H1 (cell line): ENCODE measurements around the gene ITGA11. TPM values are rescaled to one million over a fixed set of nuclear protein-coding genes. Genes with fewer than 3 reads are reported as not detected.

Experiments
- CTCF ChIA-PET: fragments of 300-600 bp; sonication (Branson Sonifier 250); formaldehyde crosslinking; loops from one replicate; lab custom pipeline; 2021; ENCODE audit not compliant: partially characterized antibody; lab: Charles Lee
- POLR2A ChIA-PET: fragments of 300-600 bp; sonication (Branson Sonifier 250); formaldehyde crosslinking; loops from one replicate; lab custom pipeline; 2021; ENCODE audit warnings: inconsistent platforms; ENCODE audit not compliant: partially characterized antibody; lab: Charles Lee
- DNase-seq, 2 experiments: peaks; one replicate each; pipeline versions ENCODE4 v3.0.0 to v3.0.0-alpha.2; 2010 to 2022; ENCODE audit warnings: low spot score in 2 of 2, low read depth in 1 of 2, mixed read lengths in 1 of 2
- FAIRE-seq: peaks from 2 replicates; lab custom pipeline; 2011; peaks lifted over from hg19 to GRCh38; lab: Jason Lieb, UNC
- H2AFZ ChIP-seq: 2 replicates; pipeline ENCODE4 v1.8.1; 2012; ENCODE audit warnings: low read length, inconsistent platforms
- H2AK5ac ChIP-seq: 2 replicates; pipeline ENCODE4 v1.6.1; 2013; ENCODE audit warnings: low read depth, low read length
- H2BK120ac ChIP-seq: replicated peaks from 2 replicates; pipeline ENCODE3; 2013; ENCODE audit warnings: low read depth, low read length, inconsistent platforms
- H2BK12ac ChIP-seq: 2 replicates; pipeline ENCODE4 v1.6.1; 2013; ENCODE audit warnings: low read depth, low read length
- H2BK15ac ChIP-seq: 2 replicates; pipeline ENCODE4 v1.6.1; 2013; ENCODE audit warnings: low read length
- H2BK20ac ChIP-seq: 2 replicates; pipeline ENCODE4 v1.6.1; 2013; ENCODE audit warnings: low read length
- H2BK5ac ChIP-seq: 2 replicates; pipeline ENCODE4 v1.6.1; 2013; ENCODE audit warnings: low read depth, low read length
- H3K14ac ChIP-seq: 2 replicates; pipeline ENCODE4 v1.6.1; 2013; ENCODE audit warnings: inconsistent platforms; ENCODE audit not compliant: insufficient read length
- H3K18ac ChIP-seq: 2 replicates; pipeline ENCODE4 v1.6.1; 2013; ENCODE audit warnings: low read length; ENCODE audit errors: extremely low read depth
- H3K23ac ChIP-seq: 2 replicates; pipeline ENCODE4 v1.6.1; 2013; ENCODE audit warnings: inconsistent platforms; ENCODE audit not compliant: insufficient read length
- H3K23me2 ChIP-seq: 2 replicates; pipeline ENCODE4 v1.6.1; 2013; ENCODE audit warnings: low read depth, low read length
- H3K27ac ChIP-seq: 2 replicates; pipeline ENCODE4 v1.6.1; 2011; ENCODE audit warnings: low read depth, low read length, inconsistent platforms
- H3K27me3 ChIP-seq, 4 experiments: replicated peaks in 1 of 4; 1 replicate in 1 of 4; 2 replicates in 3 of 4; pipeline versions ENCODE4 v1.6.1 to v1.8.1; 2011 to 2013; ENCODE audit warnings: low read length in 3 of 4, mild to moderate bottlenecking in 3 of 4, inconsistent platforms in 2 of 4, mixed read lengths in 2 of 4, moderate library complexity in 1 of 4; ENCODE audit not compliant: control insufficient read depth in 3 of 4, insufficient read depth in 3 of 4; ENCODE audit errors: extremely low read depth in 1 of 4
- H3K36me3 ChIP-seq, 4 experiments: 2 replicates each; pipeline versions ENCODE4 v1.6.1 to v1.8.1; 2011 to 2013; ENCODE audit warnings: mild to moderate bottlenecking in 4 of 4, low read length in 3 of 4, moderate library complexity in 2 of 4, control low read depth in 1 of 4, inconsistent platforms in 1 of 4; ENCODE audit not compliant: insufficient read depth in 4 of 4, control insufficient read depth in 2 of 4
- H3K4ac ChIP-seq: replicated peaks from 2 replicates; pipeline ENCODE3; 2013; ENCODE audit warnings: low read length, low read depth, mixed read lengths, inconsistent platforms; ENCODE audit not compliant: insufficient read length
- H3K4me1 ChIP-seq, 4 experiments: replicated peaks in 1 of 4; 1 replicate in 1 of 4; 2 replicates in 3 of 4; pipeline versions ENCODE4 v1.6.1 to v1.8.1; 2011 to 2013; ENCODE audit warnings: low read length in 3 of 4, inconsistent platforms in 2 of 4, mixed read lengths in 1 of 4; ENCODE audit not compliant: insufficient read depth in 4 of 4, control insufficient read depth in 3 of 4
- H3K4me2 ChIP-seq, 2 experiments: 2 replicates each; pipeline versions ENCODE4 v1.6.1 to v1.8.1; 2011 to 2013; ENCODE audit warnings: low read depth in 2 of 2, low read length in 2 of 2, control low read depth in 1 of 2, inconsistent platforms in 1 of 2, mild to moderate bottlenecking in 1 of 2; ENCODE audit not compliant: insufficient read depth in 1 of 2
- H3K4me3 ChIP-seq, 4 experiments: fragments of 200-600, 300-600 bp in 1 of 4; sonication (generic), shearing (Covaris generic), sonication (Bioruptor Twin) in 1 of 4; 2 replicates each; pipeline versions ENCODE4 v1.5.1 to v1.8.1; 2011 to 2016; ENCODE audit warnings: low read length in 4 of 4, low read depth in 3 of 4, control low read depth in 2 of 4, inconsistent platforms in 2 of 4, mild to moderate bottlenecking in 2 of 4, mixed read lengths in 1 of 4, moderate library complexity in 1 of 4; ENCODE audit not compliant: insufficient read depth in 2 of 4; ENCODE audit errors: extremely low read depth in 1 of 4
- H3K56ac ChIP-seq: replicated peaks from 2 replicates; pipeline ENCODE3; 2013; ENCODE audit warnings: low read depth, mild to moderate bottlenecking, mixed read lengths, low read length, inconsistent platforms; ENCODE audit not compliant: insufficient read length
- H3K79me1 ChIP-seq: 2 replicates; pipeline ENCODE4 v1.6.1; 2013; ENCODE audit warnings: low read depth, low read length, control low read depth
- H3K79me2 ChIP-seq, 2 experiments: 2 replicates each; pipeline versions ENCODE4 v1.6.1 to v1.8.1; 2012 to 2013; ENCODE audit warnings: low read length in 2 of 2, mild to moderate bottlenecking in 2 of 2, inconsistent platforms in 1 of 2; ENCODE audit not compliant: insufficient read depth in 2 of 2, control insufficient read depth in 1 of 2
- H3K9ac ChIP-seq, 4 experiments: replicated peaks in 1 of 4; 1 replicate in 1 of 4; 2 replicates in 3 of 4; pipeline versions ENCODE4 v1.6.1 to v1.8.1; 2011 to 2013; ENCODE audit warnings: low read depth in 3 of 4, low read length in 3 of 4, control low read depth in 2 of 4, mild to moderate bottlenecking in 2 of 4, moderate library complexity in 2 of 4, inconsistent platforms in 1 of 4; ENCODE audit errors: extremely low read depth in 1 of 4
- H3K9me3 ChIP-seq, 2 experiments: 2 replicates each; pipeline versions ENCODE4 v1.6.1 to v1.8.1; 2012 to 2013; ENCODE audit warnings: mild to moderate bottlenecking in 2 of 2, moderate library complexity in 2 of 2, control low read depth in 1 of 2, inconsistent platforms in 1 of 2, low read depth in 1 of 2, low read length in 1 of 2, mixed read lengths in 1 of 2; ENCODE audit not compliant: insufficient read depth in 2 of 2
- H4K20me1 ChIP-seq, 2 experiments: replicated peaks in 1 of 2; 2 replicates each; pipeline versions ENCODE3 to v1.8.1; 2011 to 2013; ENCODE audit warnings: inconsistent platforms in 2 of 2, low read length in 2 of 2, mild to moderate bottlenecking in 1 of 2; ENCODE audit not compliant: insufficient read depth in 2 of 2, control insufficient read depth in 1 of 2
- H4K5ac ChIP-seq: 2 replicates; pipeline ENCODE4 v1.6.1; 2013; ENCODE audit warnings: low read length, low read depth, mixed read lengths, inconsistent platforms; ENCODE audit not compliant: insufficient read length
- H4K8ac ChIP-seq: 2 replicates; pipeline ENCODE4 v1.8.0; 2013; ENCODE audit warnings: mild to moderate bottlenecking, moderate library complexity, low read length, inconsistent platforms; ENCODE audit not compliant: insufficient read depth; ENCODE audit errors: extremely low read depth
- H4K91ac ChIP-seq: replicated peaks from 2 replicates; pipeline ENCODE3; 2013; ENCODE audit warnings: low read length, mixed read lengths, inconsistent platforms; ENCODE audit not compliant: insufficient read length
- ATF2 ChIP-seq: IDR thresholded peaks from 2 replicates; pipeline ENCODE4 v1.6.1; 2012; ENCODE audit warnings: low read length, inconsistent platforms
- BACH1 ChIP-seq: IDR thresholded peaks from 2 replicates; pipeline ENCODE4 v1.6.1; 2012; ENCODE audit warnings: low read length, improper control_type of control experiment
- CBX5 ChIP-seq: fragments of 300-800, 300-1000 bp; sonication (generic); IDR thresholded peaks from 2 replicates; pipeline ENCODE4 v1.7.1; 2016; ENCODE audit warnings: antibody characterized with exemption, low read length, low read depth
- CTBP2 ChIP-seq: IDR thresholded peaks from 2 replicates; pipeline ENCODE4 v1.7.0; 2011; ENCODE audit warnings: borderline replicate concordance, mild to moderate bottlenecking, moderate library complexity, mixed read lengths, low read length; ENCODE audit not compliant: insufficient read depth, insufficient read length
- EGR1 ChIP-seq: IDR thresholded peaks from 2 replicates; pipeline ENCODE4 v1.6.1; 2011; ENCODE audit warnings: low read depth, low read length, borderline replicate concordance
- JUND ChIP-seq: IDR thresholded peaks from 2 replicates; pipeline ENCODE4 v1.6.1; 2011; ENCODE audit warnings: mild to moderate bottlenecking, improper control_type of control experiment, low read length
- KDM4A ChIP-seq: IDR thresholded peaks from one replicate; pipeline ENCODE4 v1.7.1; 2012; ENCODE audit warnings: low read depth, mild to moderate bottlenecking, moderate library complexity, low read length, inconsistent platforms; ENCODE audit not compliant: severe bottlenecking
- NANOG ChIP-seq: IDR thresholded peaks from 2 replicates; pipeline ENCODE4 v1.6.1; 2011; ENCODE audit warnings: low read length, low read depth, mild to moderate bottlenecking, inconsistent platforms; ENCODE audit not compliant: insufficient read depth, poor library complexity, severe bottlenecking
- RAD21 ChIP-seq, 2 experiments: IDR thresholded peaks in 1 of 2; conservative IDR thresholded peaks in 1 of 2; 2 replicates each; pipeline ENCODE4 v1.6.1; 2011; ENCODE audit warnings: low read depth in 2 of 2, low read length in 2 of 2, improper control_type of control experiment in 1 of 2, inconsistent platforms in 1 of 2, mild to moderate bottlenecking in 1 of 2, moderate library complexity in 1 of 2
- RNF2 ChIP-seq: fragments of 200-900, 300-1000 bp; sonication (generic); IDR thresholded peaks from 2 replicates; pipeline ENCODE4 v1.7.1; 2016; ENCODE audit warnings: borderline replicate concordance, low read depth, mild to moderate bottlenecking, antibody characterized with exemption, low read length; ENCODE audit not compliant: poor library complexity, severe bottlenecking; ENCODE audit errors: missing control alignments
- SIRT6 ChIP-seq: IDR thresholded peaks from one replicate; pipeline ENCODE4 v1.7.1; 2012; ENCODE audit warnings: low read length, inconsistent platforms
- WGBS, 2 experiments: shearing (Covaris generic) in 1 of 2; methylation state at CpG; one replicate each; pipeline versions ENCODE4 v1.1.6 to v1.1.7; 2013 to 2015; ENCODE audit warnings: low lambda C conversion rate in 2 of 2, mixed read lengths in 2 of 2, inconsistent platforms in 1 of 2, low coverage in 1 of 2, missing lambda C conversion rate in 1 of 2; ENCODE audit not compliant: insufficient replicate concordance in 2 of 2, insufficient coverage in 1 of 2, insufficient read length in 1 of 2; ENCODE audit errors: extremely low coverage in 1 of 2, missing lambda C conversion rate in 1 of 2; 5-methylcytosine and 5-hydroxymethylcytosine counted together
- polyA plus RNA-seq, 7 experiments: library from polyadenylated mRNA; depleted of rRNA in 3 of 7; stranded (reverse) in 5 of 7; unstranded in 2 of 7; fragments of >200 nt in 5 of 7; fragments of 200-250 nt in 2 of 7; gene quantifications; 1 replicate in 5 of 7; 2 replicates in 1 of 7; 4 replicates in 1 of 7; pipeline versions ENCODE4 v1.2.1 to v1.2.3, GENCODE V29; 2011 to 2013; ENCODE audit warnings: missing spikeins in 2 of 7, mixed read lengths in 2 of 7
- total RNA-seq: library from RNA; stranded (reverse); fragmentation: NEBNext Ultra II Directional; extraction: Animal tissue kit (Norgen Biotek cat#: 25700); gene quantifications from 2 replicates; pipeline ENCODE4 v1.2.1, GENCODE V29; 2021

The ITGA11 gene
- total and polyA plus RNA-seq, 2 of the 8 experiments (the other 6 are each of a cell fraction or from before 2014, with no cell fraction given) = 0.05 to 0.06 TPM

- H2AFZ ChIP-seq = peak overlapping the region; percentile 82; the same call in 1 of the 2 replicates
- H3K14ac ChIP-seq = no peak overlapping the region
- no peak overlapping the region for H4K5ac ChIP-seq
- POLR2A ChIA-PET = no interaction called here
- no peaks in the 10 kb centered on the region for H3K27me3 ChIP-seq
- FAIRE-seq (no peak), DNase-seq (no peak)
- no peak overlapping the region for H4K91ac ChIP-seq
- no peak overlapping the region for H3K9ac ChIP-seq
- H3K36me3 ChIP-seq = no peaks in the 10 kb centered on the region
- H3K79me1 ChIP-seq = no peaks in the 10 kb centered on the region
- no peak overlapping the region for H2BK15ac ChIP-seq
- H3K56ac ChIP-seq = no peak overlapping the region
- H2AK5ac ChIP-seq = no peak overlapping the region
- H3K4ac ChIP-seq = no peak overlapping the region
- CTCF ChIA-PET = interaction anchor here (0.8 to 1.1 kb wide), 2 partner anchors 15 to 26 kb away, joined by 3 read pairs; no protein-coding TSS in a partner anchor
- no peak for TF ChIP-seq RAD21 (IDR thresholded peaks at IDR 0.05 in 1 of 2, conservative IDR thresholded peaks at IDR 0.05 in 1 of 2; ENCODE audit: low read depth in 2 of 2, low read length in 2 of 2)
- TF ChIP-seq KDM4A = no peak
- TF ChIP-seq ATF2 = no peak
- TF ChIP-seq CBX5 = no peak
- no peak for TF ChIP-seq RNF2
- no peak for TF ChIP-seq CTBP2
- peak; percentile 89; the same call in 1 of the 2 replicates for TF ChIP-seq EGR1
- TF ChIP-seq BACH1 = no peak
- TF ChIP-seq NANOG = peak; percentile 11
- no peak for TF ChIP-seq JUND
- TF ChIP-seq SIRT6 = no peak
- H3K4me2 ChIP-seq = peak overlapping the region; percentile 17 to 48; a peak in 3 of 4 replicates
- H3K18ac ChIP-seq = peak overlapping the region; percentile 38; the same call in 1 of the 2 replicates
- no peak overlapping the region for H2BK120ac ChIP-seq
- WGBS, 2 experiments = 48% methylated on average over 9 of the region's 10 CpGs; no CpG with 5 or more reads in 1 of the 2 experiments
- H2BK5ac ChIP-seq = no peak overlapping the region
- H3K79me2 ChIP-seq = no peaks in the 10 kb centered on the region
- no peak overlapping the region for H4K8ac ChIP-seq
- H4K20me1 ChIP-seq = no peaks in the 10 kb centered on the region
- no peak overlapping the region for H2BK12ac ChIP-seq
- no peak overlapping the region for H2BK20ac ChIP-seq
- H3K9me3 ChIP-seq = no peaks in the 10 kb centered on the region
- H3K4me3 ChIP-seq = peak overlapping the region in 1 of 4 experiments; percentile 15; a peak in 2 of 8 replicates
- H3K4me1 ChIP-seq = peaks cover 2 to 16% (median 8%) of the 10 kb centered on the region in 4 experiments
- H3K23me2 ChIP-seq = 0 out of 2 replicates have a peak, but pooled peaks cover 2% of the 10 kb centered on the region
- H3K23ac ChIP-seq = no peak overlapping the region
- no peak overlapping the region for H3K27ac ChIP-seq
These were observed 101.1 kb downstream of the ITGA11 start for GRCh38 chr15:68330901-68331300.
